Upper lobe of left lung (tissue), 6 donors: ENCODE data around the gene PRAMEF33. TPM values are rescaled to one million over a fixed set of nuclear protein-coding genes. Genes with fewer than 3 reads are reported as not detected.
"Not testable (repeated sequence)": the region's sequence is repeated elsewhere in the genome, so short reads cannot be mapped to it uniquely, and the experiment has no call there.

Source experiments
- ATAC-seq, 2 donors: fragments of 200-7000 bp; cut with Tn5 transposase; one replicate each; pipeline ENCODE4 v1.9.1; 2022; ENCODE audit warnings: mild to moderate bottlenecking in 2 of 2, moderate library complexity in 2 of 2; ENCODE audit not compliant: low FRiP score in 2 of 2
- DNase-seq, 2 donors: peaks; one replicate each; pipeline ENCODE4 v3.0.0-alpha.2; 2019 to 2020
- H3K27ac ChIP-seq, 4 donors: fragments of 200-600 bp; sonication (generic); one replicate each; pipeline ENCODE4 v1.5.1; 2016 to 2019
- H3K27me3 ChIP-seq, 4 donors: fragments of 200-600 bp; sonication (generic); one replicate each; pipeline ENCODE4 v1.5.1; 2017 to 2019
- H3K36me3 ChIP-seq, 4 donors: fragments of 200-600 bp; sonication (generic); one replicate each; pipeline ENCODE4 v1.5.1; 2016 to 2019
- H3K4me1 ChIP-seq, 4 donors: fragments of 200-600 bp; sonication (generic); one replicate each; pipeline ENCODE4 v1.5.1; 2018 to 2019
- H3K4me3 ChIP-seq, 4 donors: fragments of 200-600 bp; sonication (generic); one replicate each; pipeline ENCODE4 v1.5.1; 2017 to 2019; ENCODE audit warnings: mild to moderate bottlenecking in 2 of 4, moderate library complexity in 1 of 4
- H3K9me3 ChIP-seq, 4 donors: fragments of 200-600 bp; sonication (generic); one replicate each; pipeline ENCODE4 v1.5.1; 2018 to 2019
- WGBS, 2 donors: methylation state at CpG; one replicate each; pipeline ENCODE4 v1.1.5; 2017 to 2018; 5-methylcytosine and 5-hydroxymethylcytosine counted together
- small RNA-seq, 4 donors: library from RNA; depleted of rRNA; stranded (forward); fragments of <200 nt; gene quantifications; one replicate each; pipeline ENCODE3, GENCODE V24; 2016
- total RNA-seq, 6 donors: library from RNA; depleted of rRNA in 4 of 6; stranded (reverse); fragments of >200 nt in 4 of 6; gene quantifications; one replicate each; pipeline versions ENCODE4 v1.1.0 to v1.2.1, GENCODE V29; 2016 to 2021
- TF ChIP-seq, protein P1 (sequence below), 6 experiments: fragments of 450-650 bp in 4 of 6; fragments of 200-600 bp in 2 of 6; sonication (generic) in 2 of 6; IDR thresholded peaks; one replicate each; pipeline ENCODE4 v1.5.1; 2016 to 2019; ENCODE audit warnings: antibody characterized with exemption in 6 of 6
- donor health status: DM: no; HTN: no; CAD: no; lungs with moderate emphysema.
- donor health status: DM: no; HTN: yes; CAD: no; lungs with severe emphysema.

Gene PRAMEF33
- total RNA-seq, 6 donors from 2014 or later: not detected

DNA sequence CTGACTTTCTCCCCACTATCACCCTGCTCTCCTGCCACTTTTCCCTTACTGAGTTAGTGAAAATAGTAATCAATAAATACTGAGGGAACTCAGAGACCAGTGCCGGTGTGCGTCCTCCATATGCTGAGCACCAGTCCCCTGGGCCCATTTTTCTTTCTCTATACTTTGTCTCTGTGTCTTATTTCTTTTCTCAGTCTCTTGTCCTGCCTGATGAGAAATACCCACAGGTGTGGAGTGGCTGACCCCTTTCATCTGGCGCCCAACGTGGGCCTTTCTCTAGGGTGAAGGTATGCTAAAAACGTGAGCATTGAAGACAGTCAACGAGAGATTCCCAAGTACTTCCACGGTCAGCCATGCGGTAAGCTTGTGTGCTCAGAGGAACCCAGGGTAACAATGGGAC is 50.1 kb downstream of the PRAMEF33 start:
- WGBS, 2 donors: 95% methylated on average over 5 to 8 of the region's 8 CpGs
- ATAC-seq: not testable (repeated sequence)

DNA sequence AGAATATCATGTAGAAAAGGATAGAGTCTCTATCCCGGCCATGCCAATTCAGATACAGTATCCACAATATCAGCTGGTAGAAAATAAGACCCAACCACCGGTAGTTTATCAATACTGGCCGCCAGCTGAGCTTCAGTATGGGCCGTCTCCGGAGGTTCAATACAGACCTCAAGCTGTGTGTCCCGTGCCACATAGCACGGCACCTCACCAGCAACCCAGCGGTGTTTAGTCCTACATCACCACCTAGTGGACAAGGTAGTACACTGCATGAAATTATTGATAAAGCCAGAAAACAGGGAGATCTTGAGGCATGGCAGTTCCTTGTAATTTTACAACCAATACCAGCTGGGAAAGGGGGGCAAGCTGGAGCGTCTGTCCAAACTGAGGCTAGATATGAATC is 51.1 kb downstream of the PRAMEF33 start:
- no CpG with 5 or more reads among the region's 9 CpGs for WGBS, 2 donors
- not testable (repeated sequence) for ATAC-seq, H3K36me3 ChIP-seq

More for the DNA sequence above, 50.1 kb downstream of the PRAMEF33 start:
- H3K4me3 ChIP-seq, H3K9me3 ChIP-seq, H3K27me3 ChIP-seq, H3K27ac ChIP-seq, H3K36me3 ChIP-seq, H3K4me1 ChIP-seq, DNase-seq: not testable (repeated sequence)

DNA sequence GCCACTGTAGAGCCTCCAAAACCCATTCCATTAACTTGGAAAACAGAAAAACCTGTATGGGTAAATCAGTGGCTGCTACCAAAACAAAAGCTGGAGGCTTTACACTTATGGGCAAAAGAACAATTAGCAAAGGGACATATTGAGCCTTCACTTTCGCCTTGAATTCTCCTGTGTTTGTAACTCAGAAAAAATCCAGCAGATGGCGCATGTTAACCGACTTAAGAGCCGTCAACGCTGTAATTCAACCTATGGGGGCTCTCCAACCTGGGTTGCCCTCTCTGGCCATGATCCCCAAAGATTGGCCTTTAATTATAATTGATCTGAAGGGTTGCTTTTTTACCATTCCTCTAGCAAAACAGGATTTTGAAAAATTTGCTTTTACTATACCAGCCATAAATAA is 53.4 kb downstream of the PRAMEF33 start:
- not testable (repeated sequence) for H3K4me1 ChIP-seq, H3K27me3 ChIP-seq, H3K9me3 ChIP-seq, H3K36me3 ChIP-seq, H3K4me3 ChIP-seq, ATAC-seq, H3K27ac ChIP-seq, DNase-seq
- TF ChIP-seq, protein P1, sequence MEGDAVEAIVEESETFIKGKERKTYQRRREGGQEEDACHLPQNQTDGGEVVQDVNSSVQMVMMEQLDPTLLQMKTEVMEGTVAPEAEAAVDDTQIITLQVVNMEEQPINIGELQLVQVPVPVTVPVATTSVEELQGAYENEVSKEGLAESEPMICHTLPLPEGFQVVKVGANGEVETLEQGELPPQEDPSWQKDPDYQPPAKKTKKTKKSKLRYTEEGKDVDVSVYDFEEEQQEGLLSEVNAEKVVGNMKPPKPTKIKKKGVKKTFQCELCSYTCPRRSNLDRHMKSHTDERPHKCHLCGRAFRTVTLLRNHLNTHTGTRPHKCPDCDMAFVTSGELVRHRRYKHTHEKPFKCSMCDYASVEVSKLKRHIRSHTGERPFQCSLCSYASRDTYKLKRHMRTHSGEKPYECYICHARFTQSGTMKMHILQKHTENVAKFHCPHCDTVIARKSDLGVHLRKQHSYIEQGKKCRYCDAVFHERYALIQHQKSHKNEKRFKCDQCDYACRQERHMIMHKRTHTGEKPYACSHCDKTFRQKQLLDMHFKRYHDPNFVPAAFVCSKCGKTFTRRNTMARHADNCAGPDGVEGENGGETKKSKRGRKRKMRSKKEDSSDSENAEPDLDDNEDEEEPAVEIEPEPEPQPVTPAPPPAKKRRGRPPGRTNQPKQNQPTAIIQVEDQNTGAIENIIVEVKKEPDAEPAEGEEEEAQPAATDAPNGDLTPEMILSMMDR (IDR thresholded peaks at IDR 0.05): peak; percentile 10 to 61 (median 45)
- WGBS, 2 donors: 0 to 3% methylated on average over 5 of the region's 5 CpGs

More for the DNA sequence above, 51.1 kb downstream of the PRAMEF33 start:
- not testable (repeated sequence) for H3K9me3 ChIP-seq, H3K4me1 ChIP-seq, H3K4me3 ChIP-seq, DNase-seq, H3K27me3 ChIP-seq, H3K27ac ChIP-seq

Small RNAs within 50 kb of the gene (small RNA-seq; reads per million reads assigned to genes)
- 0 reads per million in 4 donors for gene RNU6-771P

Other genes starting within 250 kb of the PRAMEF33 start
- not detected for gene PRAMEF27, start 247.0 kb upstream of the PRAMEF33 start, total RNA-seq
- not detected for gene HNRNPCL3, start 242.8 kb upstream of the PRAMEF33 start, total RNA-seq
- not detected for gene PRAMEF25, start 232.8 kb upstream of the PRAMEF33 start, total RNA-seq
- gene HNRNPCL2, start 186.7 kb upstream of the PRAMEF33 start, total RNA-seq: not detected
- gene PRAMEF26, start 147.5 kb upstream of the PRAMEF33 start, total RNA-seq: not detected
- not detected for gene HNRNPCL4, start 137.9 kb upstream of the PRAMEF33 start, total RNA-seq
- not detected for gene PRAMEF9, start 131.7 kb upstream of the PRAMEF33 start, total RNA-seq
- not detected for gene PRAMEF13, start 102.1 kb upstream of the PRAMEF33 start, total RNA-seq
- not detected for gene PRAMEF18, start 77.4 kb upstream of the PRAMEF33 start, total RNA-seq
- gene PRAMEF5, start 49.3 kb upstream of the PRAMEF33 start, total RNA-seq: not detected
- not detected for gene PRAMEF8, start 18.4 kb upstream of the PRAMEF33 start, total RNA-seq
- not detected for gene PRAMEF15, start 12.0 kb downstream of the PRAMEF33 start, total RNA-seq
- gene PRAMEF14, start 43.6 kb downstream of the PRAMEF33 start, total RNA-seq: not detected
- gene PRAMEF19, start 68.4 kb downstream of the PRAMEF33 start, total RNA-seq: not detected
- gene PRAMEF17, start 86.1 kb downstream of the PRAMEF33 start, total RNA-seq: not detected
- not detected for gene PRAMEF20, start 106.9 kb downstream of the PRAMEF33 start, total RNA-seq
- under 1 TPM in 1 of 6 donors, not detected in 5; 0.11 TPM for gene LRRC38, start 210.5 kb downstream of the PRAMEF33 start, total RNA-seq